ENCODE measurements around the gene PBXIP1. TPM values are rescaled to one million over a fixed set of nuclear protein-coding genes. Genes with fewer than 3 reads are reported as not detected.

Gene PBXIP1
- total and polyA plus RNA-seq, 4 donors, result 3.8 to 42.8 (median 20.5) TPM

DNA sequence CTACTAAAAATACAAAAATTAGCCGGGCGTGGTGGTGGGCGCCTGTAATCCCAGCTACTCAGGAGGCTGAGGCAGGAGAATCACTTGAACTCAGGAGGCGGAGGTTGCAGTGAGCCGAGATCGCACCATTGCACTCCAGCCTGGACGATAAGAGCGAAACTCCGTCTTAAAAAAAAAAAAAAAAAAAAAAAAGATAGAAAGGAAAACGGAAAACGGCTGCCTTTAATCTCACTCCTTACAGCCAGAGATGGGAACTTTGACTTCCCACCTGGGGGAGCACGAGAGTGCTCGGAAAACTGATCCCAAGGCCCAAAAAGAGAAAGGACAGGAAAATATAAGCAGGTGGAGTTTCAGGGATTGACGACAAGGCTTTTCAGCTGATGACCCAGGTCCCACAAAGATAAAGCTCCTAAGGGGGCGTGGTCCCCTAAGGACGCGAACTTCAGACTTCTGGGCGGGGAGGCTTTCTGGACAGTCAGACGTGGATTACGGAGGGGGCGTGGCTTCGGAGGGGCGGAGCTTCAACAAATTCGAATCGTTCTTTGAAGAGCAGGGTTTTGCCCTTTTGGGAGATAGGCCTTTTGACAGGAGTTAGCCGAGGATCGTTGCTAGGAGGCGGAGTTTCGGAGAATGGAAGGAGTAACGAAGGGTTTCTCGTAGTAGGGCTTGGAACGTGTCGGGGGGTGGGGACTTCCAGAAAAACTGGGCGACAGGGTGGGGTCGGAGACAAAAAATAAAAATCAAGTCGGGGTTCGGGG is 17.6 kb upstream of the PBXIP1 start:
- 1% methylated on average over 37 of the region's 37 CpGs for WGBS
- TF ChIP-seq GABPA (IDR thresholded peaks at IDR 0.05 in 1 of 2, conservative IDR thresholded peaks at IDR 0.05 in 1 of 2) (no peak), HNF4A (conservative IDR thresholded peaks at IDR 0.05) (peak; percentile 88 to 89), FOXA2 (IDR thresholded peaks at IDR 0.05) (peak; percentile 39), YY1 (IDR thresholded peaks at IDR 0.05) (peak; percentile 64), RAD21 (IDR thresholded peaks at IDR 0.05) (peak; percentile 32 to 38), HNF4G (IDR thresholded peaks at IDR 0.05) (peak; percentile 68), ATF3 (IDR thresholded peaks at IDR 0.05) (no peak), CTCF (IDR thresholded peaks at IDR 0.05; ENCODE audit: low read depth, low read length, missing input control) (no peak), TAF1 (conservative IDR thresholded peaks at IDR 0.05) (peak; percentile 92), FOXA1 (IDR thresholded peaks at IDR 0.05) (peak; percentile 29), EGR1 (IDR thresholded peaks at IDR 0.05; ENCODE audit: low read depth in 2 of 2) (peak in 1 of 2 donors; percentile 60), SP1 (IDR thresholded peaks at IDR 0.05) (peak; percentile 93), RXRA (IDR thresholded peaks at IDR 0.05) (peak; percentile 86 to 87), ZBTB33 (IDR thresholded peaks at IDR 0.05) (no peak), JUND (IDR thresholded peaks at IDR 0.05) (no peak), NR2F2 (IDR thresholded peaks at IDR 0.05) (no peak)
- TF ChIP-seq, protein P1, sequence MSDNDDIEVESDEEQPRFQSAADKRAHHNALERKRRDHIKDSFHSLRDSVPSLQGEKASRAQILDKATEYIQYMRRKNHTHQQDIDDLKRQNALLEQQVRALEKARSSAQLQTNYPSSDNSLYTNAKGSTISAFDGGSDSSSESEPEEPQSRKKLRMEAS (IDR thresholded peaks at IDR 0.05), result peak; percentile 68
- TF ChIP-seq, protein P2, sequence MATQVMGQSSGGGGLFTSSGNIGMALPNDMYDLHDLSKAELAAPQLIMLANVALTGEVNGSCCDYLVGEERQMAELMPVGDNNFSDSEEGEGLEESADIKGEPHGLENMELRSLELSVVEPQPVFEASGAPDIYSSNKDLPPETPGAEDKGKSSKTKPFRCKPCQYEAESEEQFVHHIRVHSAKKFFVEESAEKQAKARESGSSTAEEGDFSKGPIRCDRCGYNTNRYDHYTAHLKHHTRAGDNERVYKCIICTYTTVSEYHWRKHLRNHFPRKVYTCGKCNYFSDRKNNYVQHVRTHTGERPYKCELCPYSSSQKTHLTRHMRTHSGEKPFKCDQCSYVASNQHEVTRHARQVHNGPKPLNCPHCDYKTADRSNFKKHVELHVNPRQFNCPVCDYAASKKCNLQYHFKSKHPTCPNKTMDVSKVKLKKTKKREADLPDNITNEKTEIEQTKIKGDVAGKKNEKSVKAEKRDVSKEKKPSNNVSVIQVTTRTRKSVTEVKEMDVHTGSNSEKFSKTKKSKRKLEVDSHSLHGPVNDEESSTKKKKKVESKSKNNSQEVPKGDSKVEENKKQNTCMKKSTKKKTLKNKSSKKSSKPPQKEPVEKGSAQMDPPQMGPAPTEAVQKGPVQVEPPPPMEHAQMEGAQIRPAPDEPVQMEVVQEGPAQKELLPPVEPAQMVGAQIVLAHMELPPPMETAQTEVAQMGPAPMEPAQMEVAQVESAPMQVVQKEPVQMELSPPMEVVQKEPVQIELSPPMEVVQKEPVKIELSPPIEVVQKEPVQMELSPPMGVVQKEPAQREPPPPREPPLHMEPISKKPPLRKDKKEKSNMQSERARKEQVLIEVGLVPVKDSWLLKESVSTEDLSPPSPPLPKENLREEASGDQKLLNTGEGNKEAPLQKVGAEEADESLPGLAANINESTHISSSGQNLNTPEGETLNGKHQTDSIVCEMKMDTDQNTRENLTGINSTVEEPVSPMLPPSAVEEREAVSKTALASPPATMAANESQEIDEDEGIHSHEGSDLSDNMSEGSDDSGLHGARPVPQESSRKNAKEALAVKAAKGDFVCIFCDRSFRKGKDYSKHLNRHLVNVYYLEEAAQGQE (IDR thresholded peaks at IDR 0.05), result peak; percentile 89
- Histone ChIP-seq H3K4me3 (ENCODE audit: low read depth in 1 of 3, low read length in 3 of 3) (peak overlapping the region; percentile 71 to 87 (median 81)), H3K9ac (ENCODE audit: low read depth in 1 of 2, low read length in 2 of 2) (peak overlapping the region; percentile 92 to 97), H3K27ac (ENCODE audit: low read depth in 1 of 2, low read length in 2 of 2) (peak overlapping the region; percentile 89 to 99), H3K27me3 (ENCODE audit: control insufficient read depth in 4 of 4, insufficient read depth in 4 of 4, low read length in 3 of 4) (no peaks in the 10 kb centered on the region), H3K9me3 (ENCODE audit: control insufficient read depth in 4 of 4, low read length in 3 of 4) (no peaks in the 10 kb centered on the region), H3K4me1 (ENCODE audit: control insufficient read depth in 4 of 4, insufficient read depth in 4 of 4, low read length in 3 of 4) (peaks cover 13 to 44% (median 31%) of the 10 kb centered on the region in 4 donors), H3K36me3 (ENCODE audit: control insufficient read depth in 4 of 4, insufficient read depth in 3 of 4, low read depth in 1 of 4, low read length in 3 of 4) (peaks cover 0 to 8% (median 0%) of the 10 kb centered on the region in 4 donors)
- DNase-seq (ENCODE audit: low spot score), result peak; percentile 100

Data from liver (tissue), 9 donors.